22Rv1 (cell line): ENCODE data around the gene TKFC.

Experiments used
- CTCF ChIP-seq: fragments of 450-650 bp; IDR thresholded peaks from 2 replicates; pipeline ENCODE4 v1.5.1; 2017; ENCODE audit warnings: mild to moderate bottlenecking
- ZFX ChIP-seq: fragments of 450-650 bp; IDR thresholded peaks from 2 replicates; pipeline ENCODE4 v1.6.1; 2017; ENCODE audit warnings: antibody characterized with exemption, borderline replicate concordance

DNA sequence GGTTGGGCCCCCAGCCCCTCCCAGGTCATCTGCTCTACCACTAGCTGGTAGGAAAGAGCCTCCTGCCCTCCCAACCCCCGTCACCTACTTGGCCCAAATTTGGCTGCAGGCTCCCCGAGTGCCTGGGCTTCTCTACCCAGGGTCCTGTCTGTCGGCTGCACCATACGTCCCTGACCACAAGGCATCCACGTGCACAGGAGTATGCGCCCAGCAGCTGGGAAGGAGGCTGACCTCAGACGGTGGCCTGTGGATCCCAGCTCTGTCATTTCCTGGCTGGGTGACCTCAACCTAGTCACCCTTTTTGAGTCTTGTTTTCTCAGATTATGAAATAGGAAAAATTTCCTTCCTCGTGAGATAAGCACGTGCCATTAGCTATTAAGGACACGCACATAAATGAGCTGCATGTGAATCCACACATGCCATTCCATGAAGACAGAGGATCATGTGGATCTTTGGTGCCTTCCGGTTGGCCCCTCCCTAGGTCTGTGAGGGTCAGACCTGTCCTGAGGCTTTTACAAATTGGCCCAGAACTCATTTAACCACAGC lies 15.0 kb downstream of the TKFC start:
- TF ChIP-seq CTCF (no peak), ZFX (no peak)
